Esophagus mucosa (tissue), 1 donor: ENCODE measurements around the gene ST8SIA6. TPM values are rescaled to one million over a fixed set of nuclear protein-coding genes. Genes with fewer than 3 reads are reported as not detected.
"Not testable (repeated sequence)": the region's sequence is repeated elsewhere in the genome, so short reads cannot be mapped to it uniquely, and the experiment has no call there.

Experiments
- ATAC-seq: fragments of 200-7000 bp; cut with Tn5 transposase; one replicate; pipeline ENCODE4 v1.9.1; 2020
- total RNA-seq: library from RNA; stranded (reverse); gene quantifications from one replicate; pipeline ENCODE4 v1.2.4, GENCODE V29; 2023
- donor health status: DM: yes; HTN: yes; CAD: no.

ST8SIA6 gene
- total RNA-seq, result 1.6 TPM

DNA sequence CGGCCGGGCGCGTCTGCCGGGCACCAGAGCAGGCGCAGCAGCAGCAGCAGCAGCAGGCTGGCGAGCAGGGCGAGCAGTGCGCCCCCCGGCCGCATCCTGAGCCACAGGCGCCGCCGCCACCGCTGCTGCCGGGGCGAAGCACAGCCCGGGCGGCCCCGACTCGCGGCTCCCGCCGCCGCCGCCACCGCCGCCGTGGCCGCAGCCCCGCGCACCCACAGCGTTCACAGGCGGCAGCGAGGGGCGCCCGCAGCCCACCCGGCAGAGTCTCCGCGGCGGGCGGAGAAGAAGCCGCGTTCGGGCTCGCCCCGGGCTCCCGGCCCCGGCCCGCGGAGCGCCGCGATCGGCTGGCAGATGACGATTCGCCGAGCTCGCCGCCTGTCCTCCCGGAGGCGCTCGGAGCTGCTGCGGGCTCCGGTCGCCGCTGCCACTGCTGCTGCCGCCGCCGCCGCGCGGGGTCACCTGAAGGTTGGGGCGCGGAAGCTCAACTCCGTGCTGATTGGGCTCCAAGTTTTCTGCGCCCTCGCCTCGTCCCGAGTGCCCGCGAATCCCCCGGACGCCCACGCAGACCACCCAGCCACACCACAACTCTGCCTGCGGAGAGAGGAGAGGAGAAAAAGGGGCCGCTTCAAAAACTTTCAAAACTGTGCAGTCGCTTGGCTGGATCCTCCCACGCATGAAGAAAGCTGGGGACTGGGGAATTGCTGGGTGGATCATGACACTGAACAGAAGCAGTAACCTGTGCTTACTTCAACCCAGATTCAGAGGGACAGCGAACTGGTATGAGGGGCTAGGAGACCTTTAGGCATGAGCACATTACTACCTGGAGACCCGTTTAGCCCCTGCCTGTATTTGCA lies at the start of gene ST8SIA6:
Gene ST8SIA6 (minus strand): TSS at position 435 of the 854 bp plus-strand sequence. CDS start 340 bp downstream, at position 95.
- ATAC-seq, result peak; percentile 78

DNA sequence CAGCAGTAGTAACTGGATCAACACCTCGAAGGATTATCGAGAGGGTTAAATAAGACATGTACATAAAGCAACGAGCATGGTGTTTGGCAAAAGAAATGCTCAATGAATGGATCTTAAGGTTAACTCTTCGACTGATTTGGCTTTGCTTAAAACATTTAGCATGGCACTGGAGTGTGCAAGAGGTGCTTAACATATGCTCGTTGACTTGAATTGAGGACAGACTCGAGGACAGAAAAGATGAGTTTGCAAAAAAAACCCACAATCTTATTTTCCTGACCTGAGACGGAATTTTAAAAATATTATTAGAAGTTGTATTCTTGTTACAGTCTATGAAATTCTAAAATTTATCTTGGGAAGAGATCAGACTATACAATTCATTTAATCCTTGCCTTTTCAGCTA lies 49.4 kb upstream of the ST8SIA6 start:
- no peak for ATAC-seq

DNA sequence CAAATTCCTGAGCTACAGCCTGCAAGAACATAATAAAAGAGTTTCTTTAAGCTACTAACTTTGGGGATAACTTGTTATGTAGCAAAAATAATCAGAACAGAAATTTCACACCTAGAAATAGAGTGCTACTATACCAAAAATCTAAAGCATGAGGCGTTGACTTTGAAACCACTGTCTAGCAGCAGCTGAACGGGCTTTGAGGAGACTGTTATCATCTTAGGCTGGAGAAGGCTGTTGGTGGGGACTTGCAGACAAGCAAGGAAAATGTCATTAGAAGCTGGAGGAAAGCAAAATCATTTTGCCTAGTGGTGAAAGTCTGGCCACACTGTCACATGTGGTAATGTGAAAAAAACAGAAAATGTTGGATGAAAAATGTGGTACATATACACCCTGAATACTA lies 48.4 kb upstream of the ST8SIA6 start:
- no peak for ATAC-seq

DNA sequence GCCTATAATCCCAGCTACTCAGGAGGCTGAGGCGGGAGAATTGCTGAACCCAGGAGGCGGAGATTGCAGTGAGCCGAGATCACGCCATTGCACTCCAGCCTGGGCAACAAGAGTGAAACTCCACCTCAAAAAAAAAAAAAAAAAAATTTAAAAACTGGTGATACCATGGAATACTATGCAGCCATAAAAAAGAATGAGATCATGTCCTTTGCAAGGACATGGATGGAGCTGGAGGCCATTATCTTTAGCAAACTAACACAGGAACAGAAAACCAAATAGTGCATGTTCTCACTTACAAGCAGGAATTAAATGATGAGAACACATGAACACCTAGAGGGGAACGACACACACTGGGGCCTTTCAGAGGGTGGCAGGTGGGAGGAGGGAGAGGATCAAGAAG lies 44.6 kb upstream of the ST8SIA6 start:
- not testable (repeated sequence) for ATAC-seq

DNA sequence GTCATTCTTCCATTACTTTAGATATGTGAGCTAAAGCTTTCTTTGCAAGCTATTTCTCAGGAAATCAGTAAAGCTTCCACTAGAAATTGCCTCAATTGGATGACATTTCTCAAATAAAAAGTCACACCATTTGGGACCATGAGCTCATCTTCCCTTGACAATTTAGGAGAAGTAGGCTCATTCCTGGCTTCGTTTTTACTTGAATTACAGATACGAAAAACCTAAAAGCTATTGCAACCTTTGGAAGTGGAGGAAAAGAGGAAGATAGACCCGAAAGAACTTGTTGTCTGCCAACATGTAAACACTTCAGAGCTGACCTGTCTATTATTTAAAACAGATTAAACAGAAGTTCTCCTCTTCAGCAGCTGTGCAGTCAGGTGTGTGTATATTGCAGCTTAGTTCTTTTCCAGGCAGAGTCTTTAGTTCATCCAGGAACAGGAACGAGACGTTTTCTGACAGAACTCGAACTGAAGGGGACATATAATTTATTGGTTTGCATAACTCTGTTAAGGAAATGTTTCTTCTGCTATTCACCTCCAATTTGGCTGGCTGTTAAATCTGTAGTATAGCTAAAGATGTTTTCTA lies 43.1 kb upstream of the ST8SIA6 start:
- ATAC-seq, result no peak

DNA sequence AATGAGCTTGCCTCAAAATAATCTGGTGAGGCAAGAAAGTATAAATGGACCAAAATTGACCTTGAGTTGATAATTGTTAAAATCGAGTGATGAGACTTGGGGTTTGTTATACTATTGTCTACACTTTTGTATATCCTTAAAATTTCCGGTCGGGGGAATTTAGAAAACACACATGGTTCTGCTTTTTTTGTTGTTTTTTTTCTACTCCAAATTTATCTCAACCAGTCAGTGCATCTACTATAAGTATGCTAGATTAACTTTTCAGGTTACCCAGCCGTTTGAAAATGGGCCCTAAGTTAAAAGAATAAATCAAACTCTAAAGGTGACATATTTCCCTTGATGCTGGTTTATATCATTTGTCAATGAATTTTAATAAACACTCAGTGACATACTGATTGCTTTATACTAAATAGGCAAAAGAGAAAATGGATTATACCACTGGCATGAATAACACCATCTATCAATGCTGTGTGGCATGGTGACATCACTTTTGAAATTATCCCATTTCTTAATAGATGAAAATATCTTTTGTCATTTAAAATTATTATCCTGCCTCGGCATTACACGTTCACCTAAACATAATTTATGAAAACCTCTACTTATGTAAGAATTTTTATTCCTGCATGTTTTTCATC lies 40.3 kb upstream of the ST8SIA6 start:
- ATAC-seq, result no peak

DNA sequence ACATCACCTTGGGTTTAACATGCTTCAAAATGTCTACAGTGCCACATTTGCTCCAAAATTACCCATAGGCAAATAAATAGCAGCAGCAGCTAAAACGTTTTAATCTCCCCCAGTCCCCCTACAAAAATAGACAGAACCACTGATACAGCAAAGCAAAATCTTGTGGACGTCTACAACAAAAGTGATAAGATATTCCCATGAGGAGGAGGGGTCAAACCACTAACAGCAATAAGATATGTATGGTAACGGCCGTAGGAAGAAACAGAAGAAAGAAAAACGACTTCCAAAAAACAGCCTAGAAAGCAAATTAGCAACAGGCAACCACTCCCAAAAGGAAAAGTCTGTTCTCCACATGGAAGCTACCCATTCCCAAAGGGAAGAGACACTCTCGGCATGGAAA lies 34.5 kb upstream of the ST8SIA6 start:
- no peak for ATAC-seq

DNA sequence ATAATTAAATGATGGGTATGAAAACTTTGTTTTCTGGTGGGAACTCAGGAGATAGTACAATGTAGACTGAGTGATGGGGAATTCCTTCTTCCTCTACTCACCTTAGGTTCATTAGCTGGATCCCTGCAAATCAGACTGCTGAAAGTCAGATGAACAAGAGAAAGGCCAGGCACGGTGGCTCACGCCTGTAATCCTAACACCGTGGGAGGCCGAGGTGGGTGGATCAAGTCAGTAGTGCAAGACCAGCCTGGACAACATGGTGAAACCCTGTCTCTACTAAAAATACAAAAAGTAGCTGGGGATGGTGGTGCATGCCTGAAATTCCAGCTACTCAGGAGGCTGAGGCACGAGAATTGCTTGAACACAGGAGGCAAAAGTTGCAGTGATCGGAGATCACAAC lies 28.7 kb upstream of the ST8SIA6 start:
- ATAC-seq, result no peak

DNA sequence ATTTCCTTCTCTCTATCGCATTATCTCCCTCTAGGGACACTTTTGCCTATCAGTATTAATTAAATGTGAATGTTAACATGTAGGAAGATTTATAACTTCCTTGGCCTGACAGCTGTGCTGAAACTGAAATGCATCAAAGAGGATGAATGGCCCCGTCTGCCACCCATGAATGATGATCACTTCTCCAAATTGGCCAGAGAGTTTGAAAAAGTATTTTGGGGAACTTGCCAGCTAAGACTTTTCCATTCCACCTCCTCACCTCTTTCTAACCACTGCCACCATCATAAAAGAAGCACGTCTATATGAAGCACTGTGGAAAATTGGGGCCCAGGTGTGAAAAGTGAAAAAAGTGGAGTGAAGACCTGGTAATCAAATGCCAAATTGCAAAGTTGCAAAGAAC lies 25.4 kb upstream of the ST8SIA6 start:
- no peak for ATAC-seq

DNA sequence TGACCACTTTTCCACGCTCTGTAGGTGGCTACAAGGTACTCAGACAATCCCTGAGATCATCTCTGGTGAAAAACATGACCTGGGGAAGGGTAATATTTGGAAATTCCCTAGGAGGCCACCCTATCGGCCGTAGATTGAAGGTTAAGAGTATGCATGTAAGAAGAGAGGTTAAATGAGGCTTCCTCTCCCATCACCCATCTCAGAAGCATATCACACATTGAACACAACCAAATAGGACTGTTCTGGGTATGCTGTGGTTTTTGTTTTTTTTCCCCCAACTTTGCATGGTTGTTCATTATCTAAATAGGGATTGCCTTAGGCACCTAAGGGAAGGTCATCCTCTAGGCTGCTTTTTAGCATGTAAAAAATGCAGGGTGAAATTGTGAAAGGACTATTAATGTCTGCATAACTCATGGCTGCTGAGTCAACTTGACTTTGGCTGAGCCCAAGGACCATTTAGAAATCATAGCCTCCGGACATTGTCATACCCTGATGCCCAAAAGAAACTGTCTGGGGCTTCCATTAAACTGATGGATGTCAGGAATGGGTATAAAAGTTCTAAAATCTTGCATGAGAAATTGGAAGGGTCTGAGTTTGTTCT lies 24.7 kb upstream of the ST8SIA6 start:
- ATAC-seq, result no peak

GRCh38 chr10:17476073-17476472 lies 21.7 kb upstream of the ST8SIA6 start:
- ATAC-seq, result no peak

DNA sequence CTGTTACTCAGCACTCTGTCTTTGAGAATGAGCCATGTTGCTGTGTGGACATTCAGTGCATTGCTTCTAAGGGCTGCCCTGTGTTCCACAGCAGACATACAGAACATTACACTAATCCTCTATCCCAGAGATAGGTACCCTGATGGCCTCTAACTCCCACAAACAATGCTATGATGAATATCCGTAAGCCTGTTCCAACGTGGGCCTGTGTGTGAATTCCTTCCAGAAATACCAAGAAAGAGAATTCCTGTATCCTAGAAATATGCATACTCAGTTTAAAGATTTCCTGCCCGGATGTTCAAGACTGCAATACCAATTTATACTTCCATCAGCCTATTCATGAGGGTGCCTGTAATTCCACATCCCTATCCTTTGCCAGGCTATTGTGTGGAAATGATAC lies 21.3 kb upstream of the ST8SIA6 start:
- ATAC-seq, result no peak

- ATAC-seq, result no peak
Observed at GRCh38 chr10:17474595-17475323, 20.4 kb upstream of the ST8SIA6 start.

GRCh38 chr10:17473228-17473950 lies 19.0 kb upstream of the ST8SIA6 start:
- ATAC-seq, result no peak

GRCh38 chr10:17472481-17473227 lies 18.3 kb upstream of the ST8SIA6 start:
- ATAC-seq, result no peak

DNA sequence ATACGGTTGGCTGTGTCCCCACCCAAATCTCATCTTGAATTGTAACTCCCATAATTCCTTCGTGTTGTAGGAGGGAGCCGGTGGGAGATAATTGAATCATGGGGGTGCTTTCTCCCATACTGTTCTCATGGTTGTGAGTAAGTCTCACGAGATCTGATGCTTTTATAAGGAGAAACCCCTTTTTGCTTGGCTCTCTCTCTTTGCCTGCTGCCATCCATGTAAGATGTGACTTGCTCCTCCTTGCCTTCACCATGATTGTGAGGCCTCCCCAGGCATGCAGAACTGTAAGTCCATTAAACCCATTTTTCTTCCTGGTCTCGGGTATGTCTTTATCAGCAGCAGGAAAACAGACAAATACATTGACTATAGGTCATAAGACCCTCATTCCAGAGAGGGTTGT lies 15.9 kb upstream of the ST8SIA6 start:
- no peak for ATAC-seq

GRCh38 chr10:17465328-17466125 lies 11.1 kb upstream of the ST8SIA6 start:
- ATAC-seq, result no peak

DNA sequence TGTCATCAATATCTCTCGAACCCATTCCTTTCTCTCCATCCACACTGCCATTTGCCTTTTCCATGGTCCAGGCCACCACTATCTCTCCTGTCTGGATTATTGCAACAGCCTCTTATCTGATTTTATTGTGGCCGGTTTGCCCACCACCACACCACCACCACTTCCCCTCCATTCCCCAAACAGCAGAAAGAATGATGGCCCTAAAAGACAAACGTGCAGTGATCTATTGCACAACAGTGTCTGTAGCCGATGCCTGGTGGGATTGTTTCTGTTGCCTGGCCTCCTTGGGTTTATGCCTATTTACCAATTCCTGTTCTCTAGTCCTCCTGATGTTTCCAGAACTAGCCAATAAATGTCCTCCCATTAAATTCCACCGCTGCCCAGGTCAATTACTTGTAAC lies 10.2 kb upstream of the ST8SIA6 start:
- no peak for ATAC-seq

DNA sequence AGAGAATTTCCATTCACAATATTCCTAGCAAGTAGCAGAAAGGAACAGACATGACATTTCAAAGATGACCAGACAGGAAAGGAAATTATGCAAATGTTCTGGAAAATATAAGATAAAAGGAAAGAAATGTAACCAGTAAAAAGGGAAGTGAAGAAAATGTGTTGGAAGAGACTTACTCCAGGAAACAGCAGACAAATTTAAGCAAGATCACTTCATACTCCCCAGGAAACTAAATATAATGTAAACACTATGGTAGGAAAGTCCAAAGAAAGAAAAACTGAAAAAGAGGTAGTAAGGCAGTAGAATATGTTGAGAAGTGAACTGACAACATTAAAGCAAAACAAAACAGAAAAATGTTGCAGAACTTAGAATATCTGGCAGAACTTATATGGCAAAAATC lies 6.4 kb upstream of the ST8SIA6 start:
- no peak for ATAC-seq

DNA sequence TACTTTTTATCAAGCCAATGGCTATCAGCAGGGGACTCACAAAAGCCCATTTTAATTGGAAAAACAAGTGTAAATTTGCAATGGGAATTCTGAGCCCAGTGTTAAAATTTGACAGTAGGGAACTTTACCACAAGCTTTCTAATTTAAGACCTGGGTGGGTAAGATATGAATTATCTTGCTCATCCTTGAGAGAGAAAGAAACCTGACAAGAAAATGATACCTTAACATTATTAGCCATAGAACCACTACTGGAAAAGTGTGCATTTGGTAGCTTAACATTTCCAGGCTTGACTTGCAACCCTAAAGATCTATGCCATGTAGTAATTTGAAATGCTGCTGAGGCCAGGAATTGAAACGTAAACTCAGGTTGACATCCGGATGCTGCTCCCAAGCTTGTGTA lies 2.7 kb upstream of the ST8SIA6 start:
- no peak for ATAC-seq
